ENCODE data around the gene MRTFA.

Gene MRTFA

GRCh38 chr22:40422558-40423309 is 213.8 kb downstream of the MRTFA start:
- no peak for DNase-seq

GRCh38 chr22:40421941-40422340 is 214.6 kb downstream of the MRTFA start:
- no peak for DNase-seq

GRCh38 chr22:40421082-40421350 is 215.5 kb downstream of the MRTFA start:
- DNase-seq, result no peak

DNA sequence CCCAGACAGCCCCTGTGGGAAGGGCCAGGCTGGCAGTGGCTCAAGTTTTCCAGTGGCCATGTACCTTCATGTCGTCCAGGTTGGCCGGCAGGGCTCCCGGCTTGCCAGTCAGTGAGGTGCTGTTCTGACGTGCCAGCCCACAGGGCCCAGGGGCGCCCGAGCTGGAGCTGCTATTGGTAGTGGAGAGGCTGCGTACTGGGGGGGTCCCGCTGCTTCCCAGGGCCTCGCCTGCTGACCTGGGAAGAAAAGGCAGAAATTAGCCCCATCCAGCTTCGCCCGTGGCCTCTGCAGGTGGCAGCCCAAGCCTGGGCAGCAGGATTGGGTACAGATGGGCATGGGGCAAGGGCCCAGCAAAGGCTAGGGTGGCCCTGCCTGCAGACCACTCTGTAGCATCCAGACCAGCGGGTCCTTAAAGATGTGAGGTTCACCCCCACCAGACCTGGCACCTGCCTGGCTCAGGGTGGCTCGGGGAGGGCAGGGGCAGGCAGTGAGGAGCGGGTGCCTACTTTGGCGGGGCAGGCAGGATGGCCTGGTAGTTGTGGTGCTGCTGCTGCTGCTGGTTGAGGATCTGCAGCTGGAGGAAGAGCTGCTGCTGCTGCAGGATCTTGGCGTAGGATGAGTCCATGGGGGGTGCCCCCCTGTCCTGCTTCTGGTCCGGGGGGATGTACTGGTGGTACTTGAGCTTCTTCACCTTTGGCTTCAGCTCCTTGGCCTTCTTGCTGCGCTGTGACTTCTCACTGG is 216.0 kb downstream of the MRTFA start:
- DNase-seq, result no peak

GRCh38 chr22:40419718-40420117 is 216.8 kb downstream of the MRTFA start:
- DNase-seq, result no peak

GRCh38 chr22:40418366-40419201 is 217.9 kb downstream of the MRTFA start:
- no peak for DNase-seq

- no peak for DNase-seq
Observed at GRCh38 chr22:40417881-40418280, 218.6 kb downstream of the MRTFA start.

DNA sequence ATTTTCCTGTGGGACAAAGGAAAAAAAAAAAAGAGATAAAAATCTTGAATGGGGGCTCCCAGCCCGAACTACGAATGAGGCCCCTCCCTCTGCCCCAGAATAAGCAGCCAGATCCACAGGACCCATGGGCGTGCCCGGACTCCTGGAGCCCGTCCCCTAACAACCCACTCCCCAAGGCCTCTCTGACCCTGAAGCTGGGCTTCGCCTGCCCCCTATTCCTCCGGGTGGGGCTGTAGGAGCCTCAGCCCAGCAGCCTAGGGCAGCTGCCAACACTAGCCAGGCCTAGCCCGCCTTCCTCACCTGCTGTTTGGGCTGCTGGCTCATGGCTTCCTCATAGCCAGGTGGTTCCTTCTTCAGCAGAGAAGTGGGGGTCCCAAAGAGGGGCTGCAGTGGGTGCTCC is 219.5 kb downstream of the MRTFA start:
- no peak for DNase-seq

GRCh38 chr22:40416636-40417035 is 219.9 kb downstream of the MRTFA start:
- no peak for DNase-seq

DNA sequence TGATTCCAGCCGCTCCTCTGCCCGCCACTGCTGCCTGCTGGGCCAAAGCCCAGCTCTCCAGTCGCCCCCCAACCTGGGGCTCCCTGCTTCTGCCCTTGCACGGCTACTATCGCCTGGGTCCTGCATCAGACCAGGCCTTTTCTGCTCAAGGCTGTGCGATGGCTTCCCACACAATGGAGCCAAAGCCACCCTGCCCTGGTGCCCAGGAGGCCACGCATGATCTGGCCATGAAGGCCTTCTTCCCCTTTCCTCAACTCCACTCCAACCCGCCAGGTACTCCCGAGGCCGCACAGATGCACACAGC is 220.3 kb downstream of the MRTFA start:
- DNase-seq, result no peak

GRCh38 chr22:40415531-40416266 is 220.8 kb downstream of the MRTFA start:
- no peak for DNase-seq

DNA sequence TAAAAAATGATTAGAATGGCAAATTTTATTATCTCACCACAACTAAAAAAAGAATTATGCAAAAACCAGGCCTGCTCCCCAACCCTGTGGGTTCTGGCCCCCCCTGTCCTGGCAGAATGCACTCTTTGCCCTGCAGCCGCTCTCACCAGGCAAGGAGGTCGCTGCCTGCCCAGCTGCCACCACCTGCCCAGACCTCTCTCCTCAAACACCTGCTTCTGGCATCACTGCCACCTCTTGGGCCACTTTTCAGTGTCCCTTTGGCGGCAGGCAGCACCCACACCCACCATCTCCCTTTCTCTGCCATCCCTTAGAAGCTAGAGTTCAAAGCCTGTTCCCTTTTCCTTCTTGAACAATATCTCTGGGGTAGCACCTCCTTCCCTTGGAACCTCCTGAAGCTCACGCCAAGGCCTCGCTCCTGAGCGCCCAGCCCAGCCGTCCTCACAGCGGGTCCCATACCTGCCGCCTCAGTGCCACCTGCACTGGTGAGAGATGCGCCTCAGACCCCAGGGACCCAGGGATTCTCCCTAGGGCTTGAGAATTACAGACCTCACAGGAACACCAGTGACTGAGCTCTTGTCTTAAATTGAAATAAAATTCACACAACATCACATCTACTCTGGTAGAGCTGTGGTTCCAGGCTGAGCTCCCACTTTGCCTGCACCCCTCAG is 221.5 kb downstream of the MRTFA start:
- DNase-seq, result no peak

GRCh38 chr22:40414311-40414710 is 222.2 kb downstream of the MRTFA start:
- no peak for DNase-seq

- DNase-seq, result no peak
Observed at GRCh38 chr22:40413873-40414272, 222.6 kb downstream of the MRTFA start.

GRCh38 chr22:40412441-40412840 is 224.1 kb downstream of the MRTFA start:
- no peak for DNase-seq

DNA sequence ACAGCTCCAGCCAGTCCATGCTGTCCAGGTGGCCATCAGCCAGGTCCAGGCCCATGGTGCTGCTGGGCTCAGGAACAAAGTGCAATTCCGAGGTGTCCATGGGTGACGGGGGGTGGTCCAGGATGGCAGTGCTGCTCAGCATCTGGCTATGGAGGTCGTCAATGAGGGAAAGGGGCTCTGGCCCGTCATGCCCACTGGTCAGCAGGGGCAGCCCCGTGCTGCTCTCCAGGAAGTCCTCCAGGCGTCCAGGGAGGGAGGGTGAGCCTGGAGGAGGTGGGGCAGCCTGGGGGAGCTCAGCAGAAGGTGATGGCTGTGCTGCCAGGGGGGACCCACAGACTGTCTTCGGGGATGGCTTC is 225.0 kb downstream of the MRTFA start:
- no peak for DNase-seq

DNA sequence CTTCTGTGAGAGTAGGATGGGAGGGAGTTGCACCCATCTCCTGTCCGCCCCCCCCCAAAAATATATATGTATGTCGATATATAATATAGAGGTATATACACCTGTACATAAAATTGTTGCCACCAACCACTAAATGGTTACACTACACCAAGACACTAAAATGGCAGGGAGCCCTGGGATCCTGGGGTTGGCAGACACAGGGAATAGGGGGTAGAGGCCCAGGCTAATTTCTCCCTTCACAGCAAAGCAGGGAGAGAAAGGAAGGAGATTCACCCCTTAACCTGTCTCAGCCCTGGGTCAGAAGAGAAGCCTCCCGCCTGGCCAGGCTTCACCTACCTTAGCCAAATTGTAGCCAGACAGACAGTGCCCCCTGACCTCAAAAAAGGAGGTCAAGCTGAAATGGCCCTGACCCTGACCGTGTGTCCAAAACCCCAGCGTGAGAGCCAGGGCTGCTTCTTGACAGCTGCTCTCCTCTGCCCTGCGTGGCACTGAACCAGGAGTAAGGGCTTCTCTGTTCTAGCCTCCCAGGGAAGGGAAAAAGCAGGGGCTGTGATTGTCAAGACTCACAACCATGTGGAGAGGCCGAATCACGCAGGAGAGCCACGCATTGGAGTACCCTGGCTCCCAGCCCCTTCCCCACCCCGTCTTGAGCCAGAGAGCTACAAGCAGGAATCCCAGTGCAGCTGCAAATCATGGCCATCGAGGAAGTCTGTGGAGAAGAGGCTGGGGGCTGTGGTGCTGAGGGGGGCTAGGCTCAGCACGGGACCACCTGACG is 225.6 kb downstream of the MRTFA start:
- no peak for DNase-seq

DNA sequence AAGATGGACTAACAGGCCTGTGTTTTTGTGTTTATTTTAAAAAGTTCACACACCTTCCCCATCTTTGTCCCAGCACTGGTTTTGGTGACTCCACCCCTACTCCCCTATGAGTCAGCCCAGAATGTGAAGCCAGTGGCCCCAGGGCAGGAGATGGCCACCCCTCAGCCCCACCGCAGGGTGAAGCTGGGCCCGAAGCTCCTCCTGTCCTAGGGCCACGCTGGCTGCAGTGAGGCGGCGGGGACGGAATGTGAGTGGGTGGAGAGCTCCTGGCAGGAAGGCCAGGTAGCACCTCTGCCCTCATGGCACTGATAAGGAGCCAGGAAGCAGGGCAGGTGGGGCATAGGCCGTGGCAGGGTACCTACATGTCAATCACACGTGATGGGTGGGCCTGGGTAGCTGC is 226.2 kb downstream of the MRTFA start:
- DNase-seq, result no peak

- no peak for DNase-seq
Observed at GRCh38 chr22:40409613-40410113, 226.9 kb downstream of the MRTFA start.

GRCh38 chr22:40408718-40409612 is 227.6 kb downstream of the MRTFA start:
- DNase-seq, result no peak
